ENCODE results near the gene APOA5. TPM values are rescaled to one million over a fixed set of nuclear protein-coding genes. Genes with fewer than 3 reads are reported as not detected.

The APOA5 gene
- total and polyA plus RNA-seq, 2 of the 13 experiments (the other 11 are each of a cell fraction or from before 2014, with no cell fraction given): 44.0 to 49.1 TPM

- TF ChIP-seq ZNF280D (CRISPR knock-in tag; IDR thresholded peaks at IDR 0.05) (no peak), ESRRA (CRISPR knock-in tag; IDR thresholded peaks at IDR 0.05; ENCODE audit: low read depth) (0 out of 2 replicates have a peak, but pooled peaks have one; percentile 47), GFI1 (CRISPR knock-in tag; IDR thresholded peaks at IDR 0.05; ENCODE audit: borderline replicate concordance) (peak; percentile 32; the same call in 1 of the 2 replicates), ZNF317 (CRISPR knock-in tag; IDR thresholded peaks at IDR 0.05) (no peak), ZNF512 (CRISPR knock-in tag; IDR thresholded peaks at IDR 0.05) (no peak), HNF4A (CRISPR knock-in tag; IDR thresholded peaks at IDR 0.05) (peak; percentile 91), GATAD2A (CRISPR knock-in tag; IDR thresholded peaks at IDR 0.05) (peak; percentile 69), MAX (IDR thresholded peaks at IDR 0.05) (0 out of 2 replicates have a peak, but pooled peaks have one; percentile 20), ZBTB7B (CRISPR knock-in tag; IDR thresholded peaks at IDR 0.05) (0 out of 2 replicates have a peak, but pooled peaks have one; percentile 41), IRF2 (CRISPR knock-in tag; IDR thresholded peaks at IDR 0.05) (no peak), HIC2 (CRISPR knock-in tag; IDR thresholded peaks at IDR 0.05; ENCODE audit: low read depth) (peak; percentile 83; the same call in 1 of the 2 replicates), DMAP1 (CRISPR knock-in tag; IDR thresholded peaks at IDR 0.05) (0 out of 2 replicates have a peak, but pooled peaks have one; percentile 31), TRIM24 (CRISPR knock-in tag; IDR thresholded peaks at IDR 0.05) (peak; percentile 63; the same call in 1 of the 2 replicates), POGK (CRISPR knock-in tag; conservative IDR thresholded peaks at IDR 0.05) (no peak), PPARG (CRISPR knock-in tag; conservative IDR thresholded peaks at IDR 0.05) (peak; percentile 90), ZNF746 (CRISPR knock-in tag; IDR thresholded peaks at IDR 0.05) (no peak), ZNF574 (CRISPR knock-in tag; IDR thresholded peaks at IDR 0.05) (no peak)
These were observed 22.2 kb upstream of the APOA5 start (continued) for GRCh38 chr11:116813781-116814471.

All from HepG2 (cell line).